CD4-positive, alpha-beta T cell treated with Interleukin-1 beta for 1 hour (primary cell): Measurements from ENCODE around the gene RBMS1.
"Not testable (repeated sequence)": the region's sequence is repeated elsewhere in the genome, so short reads cannot be mapped to it uniquely, and the experiment has no call there.

Experiments used
- DNase-seq, 2 donors: peaks; one replicate each; pipeline ENCODE4 v3.0.0-alpha.2; 2020 to 2022

The RBMS1 gene

GRCh38 chr2:160467086-160467485, 26.5 kb downstream of the RBMS1 start:
- DNase-seq, result no peak

GRCh38 chr2:160465406-160465805, 28.2 kb downstream of the RBMS1 start:
- DNase-seq, result no peak

GRCh38 chr2:160465002-160465401, 28.6 kb downstream of the RBMS1 start:
- DNase-seq, result no peak

- DNase-seq, result no peak
Observed at GRCh38 chr2:160464017-160464416, 29.6 kb downstream of the RBMS1 start.

GRCh38 chr2:160463245-160463644, 30.4 kb downstream of the RBMS1 start:
- no peak for DNase-seq

GRCh38 chr2:160460333-160460731, 33.3 kb downstream of the RBMS1 start:
- DNase-seq, result no peak

GRCh38 chr2:160459538-160460332, 33.9 kb downstream of the RBMS1 start:
- no peak for DNase-seq

GRCh38 chr2:160458718-160459453, 34.7 kb downstream of the RBMS1 start:
- DNase-seq, result no peak

- no peak for DNase-seq
Observed at GRCh38 chr2:160457588-160457987, 36.0 kb downstream of the RBMS1 start.

- DNase-seq, result no peak
Observed at GRCh38 chr2:160454070-160454797, 39.4 kb downstream of the RBMS1 start.

- no peak for DNase-seq
Observed at GRCh38 chr2:160453111-160453820, 40.3 kb downstream of the RBMS1 start.

GRCh38 chr2:160450486-160450885, 43.1 kb downstream of the RBMS1 start:
- DNase-seq, result no peak

GRCh38 chr2:160448821-160449220, 44.8 kb downstream of the RBMS1 start:
- not testable (repeated sequence) for DNase-seq

GRCh38 chr2:160445673-160446072, 47.9 kb downstream of the RBMS1 start:
- no peak for DNase-seq

GRCh38 chr2:160442603-160443002, 51.0 kb downstream of the RBMS1 start:
- DNase-seq, result no peak

GRCh38 chr2:160440888-160441287, 52.7 kb downstream of the RBMS1 start:
- DNase-seq, result no peak

- not testable (repeated sequence) for DNase-seq
Observed at GRCh38 chr2:160439038-160439437, 54.6 kb downstream of the RBMS1 start.

GRCh38 chr2:160437273-160437672, 56.3 kb downstream of the RBMS1 start:
- DNase-seq, result no peak

GRCh38 chr2:160434254-160434948, 59.2 kb downstream of the RBMS1 start:
- DNase-seq, result no peak

- DNase-seq, result no peak
Observed at GRCh38 chr2:160433466-160434140, 60.0 kb downstream of the RBMS1 start.

GRCh38 chr2:160432633-160433032, 61.0 kb downstream of the RBMS1 start:
- no peak for DNase-seq

GRCh38 chr2:160431441-160431840, 62.2 kb downstream of the RBMS1 start:
- DNase-seq, result no peak
